CD4-positive, alpha-beta T cell treated with Interleukin-21 for 1 hour (primary cell): Measurements from ENCODE around the gene EIF2D.

Source experiments
- DNase-seq: peaks from one replicate; pipeline ENCODE4 v3.0.0-alpha.2; 2020

The EIF2D gene

GRCh38 chr1:206544562-206545257 is 67.6 kb downstream of the EIF2D start:
- DNase-seq: peak; percentile 84
